ENCODE results near the gene SPTBN1.

DNA sequence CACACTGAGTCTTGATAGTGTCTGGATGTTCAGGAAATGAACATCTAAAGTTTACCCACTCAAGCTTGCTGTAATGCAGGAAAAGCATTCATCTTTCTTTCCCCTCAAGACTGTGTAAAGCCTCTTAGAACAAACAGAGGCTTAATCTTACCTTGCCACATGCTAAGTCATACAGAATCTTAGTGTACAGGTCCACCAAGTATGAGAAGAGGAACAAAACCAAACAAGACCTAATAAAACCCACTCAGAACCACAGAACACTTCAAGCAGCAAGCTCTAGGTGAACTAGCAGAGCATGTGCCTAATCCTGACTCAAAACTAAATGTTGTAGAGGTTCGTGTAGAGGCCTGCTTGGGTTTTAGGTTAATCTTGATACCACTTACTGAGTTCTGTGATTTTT, 97.6 kb downstream of the SPTBN1 start:
- TF ChIP-seq, protein P1, sequence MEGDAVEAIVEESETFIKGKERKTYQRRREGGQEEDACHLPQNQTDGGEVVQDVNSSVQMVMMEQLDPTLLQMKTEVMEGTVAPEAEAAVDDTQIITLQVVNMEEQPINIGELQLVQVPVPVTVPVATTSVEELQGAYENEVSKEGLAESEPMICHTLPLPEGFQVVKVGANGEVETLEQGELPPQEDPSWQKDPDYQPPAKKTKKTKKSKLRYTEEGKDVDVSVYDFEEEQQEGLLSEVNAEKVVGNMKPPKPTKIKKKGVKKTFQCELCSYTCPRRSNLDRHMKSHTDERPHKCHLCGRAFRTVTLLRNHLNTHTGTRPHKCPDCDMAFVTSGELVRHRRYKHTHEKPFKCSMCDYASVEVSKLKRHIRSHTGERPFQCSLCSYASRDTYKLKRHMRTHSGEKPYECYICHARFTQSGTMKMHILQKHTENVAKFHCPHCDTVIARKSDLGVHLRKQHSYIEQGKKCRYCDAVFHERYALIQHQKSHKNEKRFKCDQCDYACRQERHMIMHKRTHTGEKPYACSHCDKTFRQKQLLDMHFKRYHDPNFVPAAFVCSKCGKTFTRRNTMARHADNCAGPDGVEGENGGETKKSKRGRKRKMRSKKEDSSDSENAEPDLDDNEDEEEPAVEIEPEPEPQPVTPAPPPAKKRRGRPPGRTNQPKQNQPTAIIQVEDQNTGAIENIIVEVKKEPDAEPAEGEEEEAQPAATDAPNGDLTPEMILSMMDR (IDR thresholded peaks at IDR 0.05; ENCODE audit: low read depth, low read length) = no peak
- TF ChIP-seq EZH2phosphoT487 (IDR thresholded peaks at IDR 0.05; ENCODE audit: low read depth) = no peak
